Measurements from ENCODE around the gene FBXO15.

FBXO15 gene

GRCh38 chr18:74185860-74186259 is 38.2 kb upstream of the FBXO15 start:
- H3K4me3 ChIP-seq (ENCODE audit: low read length), result no peak overlapping the region

GRCh38 chr18:74184875-74185274 is 37.2 kb upstream of the FBXO15 start:
- DNase-seq (ENCODE audit: low read depth), result peak; percentile 80
- TF ChIP-seq CTCF (IDR thresholded peaks at IDR 0.05; ENCODE audit: insufficient read depth, low read depth, low read length, missing control alignments), result no peak
- no peak overlapping the region for H3K4me3 ChIP-seq (ENCODE audit: low read length)

More at GRCh38 chr18:74185860-74186259, 38.2 kb upstream of the FBXO15 start:
- no peak for DNase-seq (ENCODE audit: low read depth)
- TF ChIP-seq CTCF (IDR thresholded peaks at IDR 0.05; ENCODE audit: insufficient read depth, low read depth, low read length, missing control alignments), result no peak

- DNase-seq (ENCODE audit: low read depth), result no peak
- no peak for TF ChIP-seq CTCF (IDR thresholded peaks at IDR 0.05; ENCODE audit: insufficient read depth, low read depth, low read length, missing control alignments)
- H3K4me3 ChIP-seq (ENCODE audit: low read length), result no peak overlapping the region
Measured at GRCh38 chr18:74183130-74183529, 35.5 kb upstream of the FBXO15 start.

GRCh38 chr18:74182335-74182734 is 34.7 kb upstream of the FBXO15 start:
- TF ChIP-seq CTCF (IDR thresholded peaks at IDR 0.05; ENCODE audit: insufficient read depth, low read depth, low read length, missing control alignments), result no peak
- no peak overlapping the region for H3K4me3 ChIP-seq (ENCODE audit: low read length)
- DNase-seq (ENCODE audit: low read depth), result no peak

GRCh38 chr18:74179623-74180199 is 32.1 kb upstream of the FBXO15 start:
- no peak overlapping the region for H3K4me3 ChIP-seq (ENCODE audit: low read length)
- DNase-seq (ENCODE audit: low read depth), result no peak
- no peak for TF ChIP-seq CTCF (IDR thresholded peaks at IDR 0.05; ENCODE audit: insufficient read depth, low read depth, low read length, missing control alignments)

GRCh38 chr18:74178884-74179283 is 31.2 kb upstream of the FBXO15 start:
- no peak overlapping the region for H3K4me3 ChIP-seq (ENCODE audit: low read length)
- no peak for DNase-seq (ENCODE audit: low read depth)
- TF ChIP-seq CTCF (IDR thresholded peaks at IDR 0.05; ENCODE audit: insufficient read depth, low read depth, low read length, missing control alignments), result no peak

- no peak for TF ChIP-seq CTCF (IDR thresholded peaks at IDR 0.05; ENCODE audit: insufficient read depth, low read depth, low read length, missing control alignments)
Measured at GRCh38 chr18:74175658-74176057, 28.0 kb upstream of the FBXO15 start.

More at GRCh38 chr18:74175658-74176057, 28.0 kb upstream of the FBXO15 start:
- no peak overlapping the region for H3K4me3 ChIP-seq (ENCODE audit: low read length)
- no peak for DNase-seq (ENCODE audit: low read depth)

All from epithelial cell of esophagus (primary cell).